K562 (cell line): Measurements from ENCODE around the gene SKIC2. TPM values are rescaled to one million over a fixed set of nuclear protein-coding genes. Genes with fewer than 3 reads are reported as not detected.
A peak's percentile ranks its signal among the peaks of the same experiment; 100 is the strongest.

Experiments used
- CAMTA2 ChIP-seq: fragments of 250-450 bp; sonication (Bioruptor Pico); conservative IDR thresholded peaks from 2 replicates; pipeline ENCODE4 v1.5.1; 2022
- DNMT1 ChIP-seq: fragments of 450-650 bp; IDR thresholded peaks from 2 replicates; pipeline ENCODE4 v1.6.1; 2016; ENCODE audit warnings: antibody characterized with exemption, mild to moderate bottlenecking
- ETV6 ChIP-seq, 3 experiments: fragments of 150-350 bp in 1 of 3; sonication (generic) in 1 of 3; formaldehyde crosslinking in 1 of 3; IDR thresholded peaks; 2 replicates each; pipeline versions ENCODE4 v1.6.1 to v1.8.0; 2014 to 2022; ENCODE audit warnings: borderline replicate concordance in 2 of 3, low read depth in 2 of 3, antibody characterized with exemption in 1 of 3, low read length in 1 of 3, mild to moderate bottlenecking in 1 of 3, missing genetic modification reagents in 1 of 3
- HMBOX1 ChIP-seq: sonication (generic); IDR thresholded peaks from 2 replicates; pipeline ENCODE4 v1.6.1; 2016
- ILK ChIP-seq: fragments of 450-650 bp; IDR thresholded peaks from 2 replicates; pipeline ENCODE4 v1.6.1; 2016; ENCODE audit warnings: missing genetic modification characterization, low read depth, mild to moderate bottlenecking, missing compliant biosample characterization, moderate library complexity, borderline replicate concordance
- IRF1 ChIP-seq: sonication (generic); formaldehyde crosslinking; IDR thresholded peaks from 2 replicates; pipeline ENCODE4 v1.8.0; 2022; ENCODE audit warnings: missing genetic modification reagents, mild to moderate bottlenecking, borderline replicate concordance
- KHSRP ChIP-seq: fragments of 450-650 bp; IDR thresholded peaks from 2 replicates; pipeline ENCODE4 v1.6.1; 2017
- MEIS2 ChIP-seq: fragments of 450-650 bp; IDR thresholded peaks from 2 replicates; pipeline ENCODE4 v1.6.1; 2014; ENCODE audit warnings: mild to moderate bottlenecking; ENCODE audit not compliant: partially characterized antibody
- MTA2 ChIP-seq: fragments of 450-650 bp; IDR thresholded peaks from 2 replicates; pipeline ENCODE4 v1.6.1; 2016; ENCODE audit warnings: low read depth
- PTBP1 ChIP-seq: fragments of 200-400 bp; formaldehyde crosslinking; IDR thresholded peaks from 2 replicates; pipeline ENCODE4 v1.6.1; 2017; ENCODE audit warnings: low read depth, low read length
- RHOXF2B ChIP-seq: fragments of 250-450 bp; sonication (Bioruptor Pico); conservative IDR thresholded peaks from 2 replicates; pipeline ENCODE4 v1.5.1; 2021
- SLC30A9 ChIP-seq: fragments of 250-450 bp; sonication (Bioruptor Pico); IDR thresholded peaks from 2 replicates; pipeline ENCODE4 v1.8.0; 2022; ENCODE audit warnings: mild to moderate bottlenecking, moderate library complexity
- TAL1 ChIP-seq: fragments of 450-650 bp; IDR thresholded peaks from 2 replicates; pipeline ENCODE4 v1.6.1; 2016; ENCODE audit warnings: mild to moderate bottlenecking
- TBL1XR1 ChIP-seq, 2 experiments: IDR thresholded peaks; 2 replicates each; pipeline ENCODE4 v1.6.1; 2012; ENCODE audit warnings: improper control_type of control experiment in 2 of 2, low read length in 2 of 2, mild to moderate bottlenecking in 1 of 2
- TGIF2 ChIP-seq: sonication (generic); formaldehyde crosslinking; IDR thresholded peaks from 2 replicates; pipeline ENCODE4 v1.8.1; 2022; ENCODE audit warnings: mild to moderate bottlenecking, missing genetic modification reagents, moderate library complexity
- THRAP3 ChIP-seq: fragments of 450-650 bp; IDR thresholded peaks from 2 replicates; pipeline ENCODE4 v1.6.1; 2016; ENCODE audit warnings: mild to moderate bottlenecking, inconsistent platforms, borderline replicate concordance
- ZBTB43 ChIP-seq: sonication (generic); formaldehyde crosslinking; IDR thresholded peaks from 2 replicates; pipeline ENCODE4 v1.8.0; 2023; ENCODE audit warnings: mild to moderate bottlenecking, missing genetic modification reagents
- ZNF24 ChIP-seq: fragments of 450-650 bp; IDR thresholded peaks from 2 replicates; pipeline ENCODE4 v1.6.1; 2016
- ZNF253 ChIP-seq: fragments of 250-450 bp; sonication (Bioruptor Pico); conservative IDR thresholded peaks from 2 replicates; pipeline ENCODE4 v1.6.1; 2021; ENCODE audit warnings: mild to moderate bottlenecking
- polyA plus RNA-seq, 8 experiments: library from polyadenylated mRNA; depleted of rRNA in 4 of 8; stranded (reverse) in 5 of 8; unstranded in 3 of 8; fragments of >200 nt; fragmentation: Nextera tagmentation in 2 of 8; fragmentation: Illumina TruSeq in 1 of 8; extraction: Ambion mirVana in 2 of 8; extraction: Trizol in 1 of 8; gene quantifications; 2 replicates each; pipeline versions ENCODE4 v1.2.1 to v1.2.3, GENCODE V29; 2011 to 2014; ENCODE audit warnings: inconsistent platforms in 1 of 8, missing spikeins in 1 of 8
- total RNA-seq, 7 experiments: library from RNA; depleted of rRNA in 6 of 7; stranded (reverse); fragments of >200 nt in 6 of 7; fragmentation: Illumina TruSeq in 2 of 7; extraction: Trizol in 2 of 7; gene quantifications; 2 replicates each; pipeline versions ENCODE4 v1.2.1 to v1.2.3, GENCODE V29; 2011 to 2021; ENCODE audit warnings: low replicate concordance in 1 of 7
- TF ChIP-seq, protein P1 (sequence below): fragments of 450-650 bp; IDR thresholded peaks from 2 replicates; pipeline ENCODE4 v1.6.1; 2017; ENCODE audit warnings: antibody characterized with exemption, mild to moderate bottlenecking
- TF ChIP-seq, protein P2 (sequence below), 2 experiments: fragments of 250-450 bp in 1 of 2; fragments of 450-650 bp in 1 of 2; sonication (Bioruptor Pico) in 1 of 2; IDR thresholded peaks; 2 replicates each; pipeline versions ENCODE4 v1.6.1 to v1.8.0; 2016 to 2021; ENCODE audit warnings: mild to moderate bottlenecking in 2 of 2, moderate library complexity in 2 of 2, missing compliant biosample characterization in 1 of 2, missing genetic modification characterization in 1 of 2

The SKIC2 gene
- total and polyA plus RNA-seq, 9 of the 15 experiments (the other 6 are each of a cell fraction or from before 2014, with no cell fraction given): 3.3 to 94.6 (median 38.8) TPM

DNA sequence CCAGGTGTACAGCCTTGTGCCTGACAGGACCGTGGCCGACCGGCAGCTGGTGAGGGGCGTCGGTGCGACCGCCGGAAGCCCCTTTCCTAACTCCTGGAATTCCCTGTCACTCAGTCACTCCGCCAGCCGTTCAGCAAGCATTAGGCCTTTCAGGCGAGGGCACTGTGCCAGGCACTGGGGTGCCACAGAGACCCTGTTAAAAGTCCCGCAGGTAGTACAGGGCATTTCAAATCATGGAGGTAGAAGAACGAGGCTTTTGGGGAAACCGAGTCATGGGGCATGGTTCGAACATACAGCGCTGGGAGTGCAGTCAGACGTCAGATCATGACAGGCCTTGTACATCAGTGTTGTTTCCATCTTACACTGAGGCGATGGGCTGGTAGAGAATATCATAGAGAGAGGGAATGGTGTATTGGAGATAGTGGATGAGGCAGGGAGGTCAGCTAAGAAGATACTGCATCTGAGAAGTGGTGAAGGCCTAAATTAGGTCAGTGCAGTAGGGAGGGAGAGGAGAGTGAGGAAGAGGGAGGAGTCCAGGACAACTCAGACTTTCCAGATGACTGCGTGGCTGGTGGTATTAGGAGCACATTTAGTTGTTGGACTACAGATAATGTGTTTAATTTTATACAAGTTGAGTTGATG lies 13.9 kb downstream of the SKIC2 start (continued):
- TF ChIP-seq HMBOX1: peak; percentile 44; the same call in 1 of the 2 replicates
- TF ChIP-seq TGIF2: no peak
- no peak for TF ChIP-seq ILK (tag)
- peak; percentile 86 for TF ChIP-seq THRAP3
- no peak for TF ChIP-seq TBL1XR1 (IDR thresholded peaks at IDR 0.05; ENCODE audit: low read length in 2 of 2)
- no peak for TF ChIP-seq MTA2
- TF ChIP-seq PTBP1: no peak; the same call in 1 of the 2 replicates
- TF ChIP-seq, protein P1, sequence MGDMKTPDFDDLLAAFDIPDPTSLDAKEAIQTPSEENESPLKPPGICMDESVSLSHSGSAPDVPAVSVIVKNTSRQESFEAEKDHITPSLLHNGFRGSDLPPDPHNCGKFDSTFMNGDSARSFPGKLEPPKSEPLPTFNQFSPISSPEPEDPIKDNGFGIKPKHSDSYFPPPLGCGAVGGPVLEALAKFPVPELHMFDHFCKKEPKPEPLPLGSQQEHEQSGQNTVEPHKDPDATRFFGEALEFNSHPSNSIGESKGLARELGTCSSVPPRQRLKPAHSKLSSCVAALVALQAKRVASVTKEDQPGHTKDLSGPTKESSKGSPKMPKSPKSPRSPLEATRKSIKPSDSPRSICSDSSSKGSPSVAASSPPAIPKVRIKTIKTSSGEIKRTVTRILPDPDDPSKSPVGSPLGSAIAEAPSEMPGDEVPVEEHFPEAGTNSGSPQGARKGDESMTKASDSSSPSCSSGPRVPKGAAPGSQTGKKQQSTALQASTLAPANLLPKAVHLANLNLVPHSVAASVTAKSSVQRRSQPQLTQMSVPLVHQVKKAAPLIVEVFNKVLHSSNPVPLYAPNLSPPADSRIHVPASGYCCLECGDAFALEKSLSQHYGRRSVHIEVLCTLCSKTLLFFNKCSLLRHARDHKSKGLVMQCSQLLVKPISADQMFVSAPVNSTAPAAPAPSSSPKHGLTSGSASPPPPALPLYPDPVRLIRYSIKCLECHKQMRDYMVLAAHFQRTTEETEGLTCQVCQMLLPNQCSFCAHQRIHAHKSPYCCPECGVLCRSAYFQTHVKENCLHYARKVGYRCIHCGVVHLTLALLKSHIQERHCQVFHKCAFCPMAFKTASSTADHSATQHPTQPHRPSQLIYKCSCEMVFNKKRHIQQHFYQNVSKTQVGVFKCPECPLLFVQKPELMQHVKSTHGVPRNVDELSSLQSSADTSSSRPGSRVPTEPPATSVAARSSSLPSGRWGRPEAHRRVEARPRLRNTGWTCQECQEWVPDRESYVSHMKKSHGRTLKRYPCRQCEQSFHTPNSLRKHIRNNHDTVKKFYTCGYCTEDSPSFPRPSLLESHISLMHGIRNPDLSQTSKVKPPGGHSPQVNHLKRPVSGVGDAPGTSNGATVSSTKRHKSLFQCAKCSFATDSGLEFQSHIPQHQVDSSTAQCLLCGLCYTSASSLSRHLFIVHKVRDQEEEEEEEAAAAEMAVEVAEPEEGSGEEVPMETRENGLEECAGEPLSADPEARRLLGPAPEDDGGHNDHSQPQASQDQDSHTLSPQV: peak; percentile 95
- no peak for TF ChIP-seq TAL1
- no peak for TF ChIP-seq ZNF24
- no peak for TF ChIP-seq RHOXF2B
- TF ChIP-seq MEIS2: no peak
- TF ChIP-seq ETV6 (IDR thresholded peaks at IDR 0.05; ENCODE audit: borderline replicate concordance in 1 of 2, low read depth in 2 of 2, low read length in 1 of 2): no peak
- 0 out of 2 replicates have a peak, but pooled peaks have one; percentile 79 for TF ChIP-seq ETV6 (CRISPR knock-in tag; IDR thresholded peaks at IDR 0.05; ENCODE audit: borderline replicate concordance)
- TF ChIP-seq DNMT1: no peak; the same call in 1 of the 2 replicates
- no peak for TF ChIP-seq CAMTA2 (CRISPR knock-in tag)
- TF ChIP-seq ZBTB43 (CRISPR knock-in tag): peak; percentile 90; the same call in 1 of the 2 replicates
- no peak for TF ChIP-seq SLC30A9
- no peak for TF ChIP-seq IRF1
- TF ChIP-seq, protein P2, sequence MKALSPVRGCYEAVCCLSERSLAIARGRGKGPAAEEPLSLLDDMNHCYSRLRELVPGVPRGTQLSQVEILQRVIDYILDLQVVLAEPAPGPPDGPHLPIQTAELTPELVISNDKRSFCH (CRISPR knock-in tag; IDR thresholded peaks at IDR 0.05): no peak
- TF ChIP-seq, protein P2 (tag; IDR thresholded peaks at IDR 0.05): no peak; the same call in none of the 2 replicates
- no peak for TF ChIP-seq KHSRP
- no peak for TF ChIP-seq ZNF253 (CRISPR knock-in tag)
